HCT116 (cell line): ENCODE data around the gene SH2D7. TPM values are rescaled to one million over a fixed set of nuclear protein-coding genes. Genes with fewer than 3 reads are reported as not detected.

Source experiments
- ATAC-seq: fragments of 200-7000 bp; cut with Tn5 transposase; 2 replicates; pipeline ENCODE4 v1.9.1; 2020; ENCODE audit warnings: mild to moderate bottlenecking, moderate library complexity
- BruUV-seq: library from RNA; stranded (reverse); fragments of 400-500 nt; replicated peaks from 2 replicates; lab custom pipeline; 2021; lab: Mats Ljungman, UMichigan
- CTCF ChIA-PET: fragments of 300-600 bp; sonication (Branson Sonifier 250); formaldehyde crosslinking; loops from one replicate; lab custom pipeline; 2021; ENCODE audit warnings: antibody characterized with exemption; lab: Charles Lee
- POLR2A ChIA-PET: fragments of 300-600, 350-600 bp; sonication (Branson Sonifier 250); formaldehyde crosslinking; loops from one replicate; lab custom pipeline; 2021; ENCODE audit warnings: antibody characterized with exemption; lab: Charles Lee
- RAD21 ChIA-PET, 2 experiments: fragments of 300-600 bp; sonication (Branson Sonifier 250); formaldehyde crosslinking; loops; one replicate each; lab custom pipeline; 2023; ENCODE audit warnings: low total read pairs in 2 of 2; ENCODE audit not compliant: uncharacterized antibody in 2 of 2, unreplicated experiment in 2 of 2, low non-redundant PET in 1 of 2; lab: Charles Lee
- DNase-seq: peaks from one replicate; pipeline ENCODE4 v3.0.0-alpha.2; 2010; ENCODE audit warnings: low read depth, low spot score
- H2AFZ ChIP-seq: fragments of 200-600 bp; shearing (Covaris generic), sonication (generic); 2 replicates; pipeline ENCODE4 v1.6.1; 2017; ENCODE audit warnings: low read depth, mixed run types, mixed read lengths, antibody characterized with exemption, low read length; ENCODE audit not compliant: poor library complexity, severe bottlenecking
- H3K27ac ChIP-seq: 2 replicates; pipeline ENCODE4 v1.5.1; 2012; ENCODE audit warnings: low read depth, low read length
- H3K27me3 ChIP-seq: fragments of 200-600 bp; sonication (generic); 2 replicates; pipeline ENCODE4 v1.6.1; 2016; ENCODE audit warnings: mixed run types, low read length, mixed read lengths; ENCODE audit not compliant: insufficient read depth
- H3K36me3 ChIP-seq, 2 experiments: fragments of 200-500 bp in 1 of 2; fragments of 200-600 bp in 1 of 2; sonication (Bioruptor generic) in 1 of 2; sonication (generic) in 1 of 2; 2 replicates each; pipeline versions ENCODE4 v1.5.1 to v1.6.1; 2014 to 2016; ENCODE audit warnings: low read length in 2 of 2, inconsistent platforms in 1 of 2, mixed read lengths in 1 of 2, mixed run types in 1 of 2; ENCODE audit not compliant: insufficient read depth in 2 of 2, control insufficient read depth in 1 of 2
- H3K4me1 ChIP-seq, 2 experiments: fragments of 200-600 bp in 1 of 2; sonication (generic) in 1 of 2; 2 replicates each; pipeline versions ENCODE4 v1.5.1 to v1.6.1; 2012 to 2017; ENCODE audit warnings: low read length in 2 of 2, inconsistent platforms in 1 of 2, mild to moderate bottlenecking in 1 of 2, mixed read lengths in 1 of 2, mixed run types in 1 of 2, moderate library complexity in 1 of 2; ENCODE audit not compliant: insufficient read depth in 2 of 2, control insufficient read depth in 1 of 2
- H3K4me2 ChIP-seq: fragments of 200-600 bp; sonication (generic); 2 replicates; pipeline ENCODE4 v1.6.1; 2017; ENCODE audit warnings: mixed run types, low read length, mixed read lengths
- H3K4me3 ChIP-seq, 2 experiments: fragments of 200-600 bp in 1 of 2; sonication (generic) in 1 of 2; replicated peaks in 1 of 2; 2 replicates each; pipeline ENCODE4 v1.5.1; 2011 to 2016; ENCODE audit warnings: low read length in 2 of 2, control low read depth in 1 of 2, low read depth in 1 of 2, mild to moderate bottlenecking in 1 of 2, mixed read lengths in 1 of 2, mixed run types in 1 of 2
- H3K79me2 ChIP-seq: fragments of 200-600 bp; sonication (generic); 2 replicates; pipeline ENCODE4 v1.6.1; 2017; ENCODE audit warnings: mild to moderate bottlenecking, mixed run types, low read length, moderate library complexity, mixed read lengths; ENCODE audit not compliant: insufficient read depth
- H3K9ac ChIP-seq: fragments of 200-600 bp; sonication (generic); 2 replicates; pipeline ENCODE4 v1.6.1; 2016; ENCODE audit warnings: low read length, mixed read lengths
- H3K9me2 ChIP-seq: fragments of 200-600 bp; sonication (generic), shearing (Covaris generic); 2 replicates; pipeline ENCODE4 v1.6.1; 2017; ENCODE audit warnings: mixed run types, mild to moderate bottlenecking, moderate library complexity; ENCODE audit not compliant: insufficient read depth
- H3K9me3 ChIP-seq, 2 experiments: fragments of 200-500 bp in 1 of 2; fragments of 200-600 bp in 1 of 2; sonication (Bioruptor generic) in 1 of 2; sonication (generic) in 1 of 2; 2 replicates each; pipeline ENCODE4 v1.6.1; 2014 to 2017; ENCODE audit warnings: low read length in 2 of 2, mixed read lengths in 2 of 2, inconsistent platforms in 1 of 2, low read depth in 1 of 2, mild to moderate bottlenecking in 1 of 2, mixed run types in 1 of 2, moderate library complexity in 1 of 2; ENCODE audit not compliant: control insufficient read depth in 1 of 2, insufficient read depth in 1 of 2
- H4K20me1 ChIP-seq: fragments of 200-600 bp; sonication (generic), shearing (Covaris generic); 2 replicates; pipeline ENCODE4 v1.6.1; 2017; ENCODE audit warnings: mixed run types, mild to moderate bottlenecking, moderate library complexity; ENCODE audit not compliant: insufficient read depth
- CEBPB ChIP-seq: IDR thresholded peaks from 2 replicates; pipeline ENCODE4 v1.6.1; 2012; ENCODE audit warnings: low read depth
- CTCF ChIP-seq, 3 experiments: fragments of 200-600 bp in 1 of 3; sonication (generic) in 1 of 3; IDR thresholded peaks in 2 of 3; conservative IDR thresholded peaks in 1 of 3; 2 replicates each; pipeline ENCODE4 v1.5.1; 2012 to 2017; ENCODE audit warnings: low read depth in 2 of 3, low read length in 2 of 3, antibody characterized with exemption in 1 of 3, borderline replicate concordance in 1 of 3, control low read depth in 1 of 3, mild to moderate bottlenecking in 1 of 3, mixed read lengths in 1 of 3, mixed run types in 1 of 3, moderate library complexity in 1 of 3; ENCODE audit not compliant: insufficient read depth in 1 of 3
- EGR1 ChIP-seq: IDR thresholded peaks from 2 replicates; pipeline ENCODE4 v1.6.1; 2012; ENCODE audit warnings: low read depth
- EZH2 ChIP-seq: fragments of 200-600 bp; sonication (generic); IDR thresholded peaks from 2 replicates; pipeline ENCODE4 v1.6.1; 2017; ENCODE audit warnings: antibody characterized with exemption, mixed run types
- EZH2phosphoT487 ChIP-seq: fragments of 200-600 bp; IDR thresholded peaks from 2 replicates; pipeline ENCODE4 v1.6.1; 2018; ENCODE audit warnings: antibody characterized with exemption, borderline replicate concordance
- FOSL1 ChIP-seq: IDR thresholded peaks from 2 replicates; pipeline ENCODE4 v1.6.1; 2012; ENCODE audit warnings: low read depth
- JUND ChIP-seq: IDR thresholded peaks from 2 replicates; pipeline ENCODE4 v1.6.1; 2012
- MAX ChIP-seq: IDR thresholded peaks from 2 replicates; pipeline ENCODE4 v1.6.1; 2012
- POLR2A ChIP-seq: IDR thresholded peaks from 2 replicates; pipeline ENCODE4 v1.7.0; 2011; ENCODE audit warnings: borderline replicate concordance; ENCODE audit not compliant: insufficient read depth, insufficient read length; ENCODE audit errors: extremely low read depth
- POLR2AphosphoS5 ChIP-seq: IDR thresholded peaks from 2 replicates; pipeline ENCODE4 v1.6.1; 2011; ENCODE audit warnings: mild to moderate bottlenecking, low read depth, low read length, moderate library complexity
- SIN3A ChIP-seq: IDR thresholded peaks from 2 replicates; pipeline ENCODE4 v1.6.1; 2012; ENCODE audit warnings: low read depth
- SRF ChIP-seq: IDR thresholded peaks from 2 replicates; pipeline ENCODE4 v1.6.1; 2012; ENCODE audit warnings: low read depth
- TCF7L2 ChIP-seq: IDR thresholded peaks from 2 replicates; pipeline ENCODE4 v1.7.0; 2011; ENCODE audit warnings: borderline replicate concordance, inconsistent platforms; ENCODE audit not compliant: insufficient read depth, insufficient read length; ENCODE audit errors: extremely low read depth
- YY1 ChIP-seq: IDR thresholded peaks from 2 replicates; pipeline ENCODE4 v1.6.1; 2011; ENCODE audit warnings: low read length, low read depth, moderate library complexity, mild to moderate bottlenecking; ENCODE audit not compliant: insufficient replicate concordance; ENCODE audit errors: extremely low read depth
- ZBTB33 ChIP-seq: IDR thresholded peaks from 2 replicates; pipeline ENCODE4 v1.6.1; 2011; ENCODE audit warnings: mild to moderate bottlenecking, low read length, moderate library complexity; ENCODE audit not compliant: insufficient replicate concordance; ENCODE audit errors: extremely low read depth
- ZFX ChIP-seq: fragments of 450-650 bp; IDR thresholded peaks from 2 replicates; pipeline ENCODE4 v1.6.1; 2017
- ZNF274 ChIP-seq: fragments of 200-500 bp; sonication (Bioruptor generic); IDR thresholded peaks from 2 replicates; pipeline ENCODE4 v1.6.1; 2014; ENCODE audit warnings: mild to moderate bottlenecking, low read depth, low read length, inconsistent platforms
- intact Hi-C: fragments of 100-400 bp; cut with micrococcal nuclease; formaldehyde crosslinking; loops from 2 replicates; pipeline ENCODE4 v1.10.0; 2022
- total RNA-seq: library from RNA; stranded (reverse); gene quantifications from one replicate; pipeline ENCODE4 v1.2.1, GENCODE V29; 2021; ENCODE audit not compliant: unreplicated experiment

Gene SH2D7
- total RNA-seq, 1 experiment from 2014 or later = not detected

GRCh38 chr15:78057803-78058202 is 34.6 kb upstream of the SH2D7 start:
- Histone ChIP-seq H3K9me3 (no peaks in the 10 kb centered on the region), H3K27ac (no peak overlapping the region), H3K79me2 (no peaks in the 10 kb centered on the region; the same call in none of the 2 replicates), H3K36me3 (no peaks in the 10 kb centered on the region), H3K4me1 (peaks cover 10 to 23% of the 10 kb centered on the region in 2 experiments), H4K20me1 (no peaks in the 10 kb centered on the region), H2AFZ (no peak overlapping the region), H3K9ac (no peak overlapping the region), H3K4me3 (no peak overlapping the region), H3K4me2 (no peak overlapping the region), H3K27me3 (no peaks in the 10 kb centered on the region), H3K9me2 (no peaks in the 10 kb centered on the region)
- no TSS peak for BruUV-seq
- DNase-seq (no peak), ATAC-seq (no peak)
- ChIA-PET CTCF (no interaction called here), POLR2A (no interaction called here), RAD21 (no interaction called here)
- no peak for TF ChIP-seq CTCF (IDR thresholded peaks at IDR 0.05 in 2 of 3, conservative IDR thresholded peaks at IDR 0.05 in 1 of 3; ENCODE audit: borderline replicate concordance in 1 of 3, insufficient read depth in 1 of 3, low read depth in 2 of 3, low read length in 2 of 3)
- no peak for TF ChIP-seq CEBPB
- TF ChIP-seq SRF = no peak
- TF ChIP-seq EZH2 = no peak
- TF ChIP-seq MAX = no peak
- no peak for TF ChIP-seq ZFX
- no peak for TF ChIP-seq TCF7L2
- no peak for TF ChIP-seq POLR2A
- TF ChIP-seq EGR1 = no peak
- no peak for TF ChIP-seq POLR2AphosphoS5
- no peak for TF ChIP-seq ZBTB33
- no peak for TF ChIP-seq SIN3A
- TF ChIP-seq JUND = no peak
- no peak for TF ChIP-seq EZH2phosphoT487
- no peak for TF ChIP-seq ZNF274
- no peak for TF ChIP-seq YY1
- no peak for TF ChIP-seq FOSL1
- intact Hi-C loops = no loop called here
